ENCODE data around the gene TRMT6.

Gene TRMT6

GRCh38 chr20:5893052-5893451 lies 57.3 kb downstream of the TRMT6 start:
- DNase-seq, result no peak

- no peak for DNase-seq
Measured at GRCh38 chr20:5890773-5891441, 59.4 kb downstream of the TRMT6 start.

GRCh38 chr20:5888041-5888440 lies 62.3 kb downstream of the TRMT6 start:
- no peak for DNase-seq

GRCh38 chr20:5887386-5887785 lies 62.9 kb downstream of the TRMT6 start:
- DNase-seq, result no peak

All from activated CD4-positive, alpha-beta T cell treated with anti-CD3 and anti-CD28 coated beads, Interleukin-10, Interleukin-2, amounts not matched to agents 100 ng/mL and 50 ng/mL, durations not matched to agents 16 hours and 8 hours (primary cell).